Central memory CD4-positive, alpha-beta T cell (primary cell): ENCODE data around the gene AHDC1.
A peak's percentile ranks its signal among the peaks of the same experiment; 100 is the strongest.
"Not testable (repeated sequence)": the region's sequence is repeated elsewhere in the genome, so short reads cannot be mapped to it uniquely, and the experiment has no call there.

ENCODE experiments used
- DNase-seq: peaks from one replicate; pipeline ENCODE4 v3.0.0; 2022
- total RNA-seq, 3 experiments: gene quantifications; one replicate each; lab custom pipeline; 2026; lab: John Stamatoyannopoulos, UW

AHDC1 gene, protein sequence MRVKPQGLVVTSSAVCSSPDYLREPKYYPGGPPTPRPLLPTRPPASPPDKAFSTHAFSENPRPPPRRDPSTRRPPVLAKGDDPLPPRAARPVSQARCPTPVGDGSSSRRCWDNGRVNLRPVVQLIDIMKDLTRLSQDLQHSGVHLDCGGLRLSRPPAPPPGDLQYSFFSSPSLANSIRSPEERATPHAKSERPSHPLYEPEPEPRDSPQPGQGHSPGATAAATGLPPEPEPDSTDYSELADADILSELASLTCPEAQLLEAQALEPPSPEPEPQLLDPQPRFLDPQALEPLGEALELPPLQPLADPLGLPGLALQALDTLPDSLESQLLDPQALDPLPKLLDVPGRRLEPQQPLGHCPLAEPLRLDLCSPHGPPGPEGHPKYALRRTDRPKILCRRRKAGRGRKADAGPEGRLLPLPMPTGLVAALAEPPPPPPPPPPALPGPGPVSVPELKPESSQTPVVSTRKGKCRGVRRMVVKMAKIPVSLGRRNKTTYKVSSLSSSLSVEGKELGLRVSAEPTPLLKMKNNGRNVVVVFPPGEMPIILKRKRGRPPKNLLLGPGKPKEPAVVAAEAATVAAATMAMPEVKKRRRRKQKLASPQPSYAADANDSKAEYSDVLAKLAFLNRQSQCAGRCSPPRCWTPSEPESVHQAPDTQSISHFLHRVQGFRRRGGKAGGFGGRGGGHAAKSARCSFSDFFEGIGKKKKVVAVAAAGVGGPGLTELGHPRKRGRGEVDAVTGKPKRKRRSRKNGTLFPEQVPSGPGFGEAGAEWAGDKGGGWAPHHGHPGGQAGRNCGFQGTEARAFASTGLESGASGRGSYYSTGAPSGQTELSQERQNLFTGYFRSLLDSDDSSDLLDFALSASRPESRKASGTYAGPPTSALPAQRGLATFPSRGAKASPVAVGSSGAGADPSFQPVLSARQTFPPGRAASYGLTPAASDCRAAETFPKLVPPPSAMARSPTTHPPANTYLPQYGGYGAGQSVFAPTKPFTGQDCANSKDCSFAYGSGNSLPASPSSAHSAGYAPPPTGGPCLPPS (N-terminal part only)
- 6.8 to 29.1 (median 15.9) reads per million in 3 experiments for total RNA-seq

DNA sequence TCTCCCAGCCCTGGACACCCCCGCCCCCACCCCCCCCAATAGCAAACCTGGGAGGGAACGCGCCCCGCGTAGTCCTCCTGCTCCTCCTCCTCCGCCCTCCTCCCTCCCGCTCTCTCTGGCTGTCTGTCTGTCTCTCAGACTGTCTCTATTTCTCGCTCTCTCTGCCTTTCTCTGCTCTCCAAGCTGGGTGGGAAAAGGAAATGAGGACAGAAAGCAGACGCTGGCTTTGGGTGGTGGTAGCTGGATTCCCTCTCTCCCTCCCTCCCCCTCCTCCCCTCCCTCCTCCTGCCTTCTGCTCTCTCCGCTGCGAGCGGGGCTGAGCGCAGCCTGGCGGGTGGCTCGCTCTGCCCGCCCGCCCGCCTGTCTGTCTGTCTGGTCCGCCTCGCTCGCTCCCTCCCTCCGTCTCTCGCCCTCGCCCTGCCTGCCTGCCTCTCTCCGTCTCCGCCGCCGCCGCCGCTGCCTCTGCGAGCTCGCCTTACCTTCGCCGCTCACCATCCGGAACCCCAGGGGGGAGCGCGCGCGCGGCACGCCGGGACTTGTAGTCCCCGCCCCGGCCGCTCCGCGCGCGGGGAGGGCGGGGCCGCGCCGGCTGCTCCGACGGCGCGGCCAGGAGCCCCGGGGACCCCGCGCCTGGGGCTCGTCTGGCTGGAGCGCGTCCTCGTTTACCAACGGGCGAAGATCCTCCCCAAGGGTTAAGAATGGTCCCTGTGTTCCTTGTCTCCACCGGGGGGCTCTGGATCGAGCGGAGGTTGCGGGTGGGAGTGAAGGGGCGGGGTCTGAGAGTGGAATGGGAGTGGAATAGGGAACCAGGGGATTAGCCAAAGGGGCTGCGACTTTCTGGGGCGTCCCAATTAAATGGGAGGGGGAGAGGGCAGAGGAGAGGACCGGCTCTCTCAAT is at the start of gene AHDC1:
Gene AHDC1 (minus strand): TSS at position 464 of the 898 bp plus-strand sequence. CDS start 52,029 bp downstream, outside the sequence.
- DNase-seq, result peak; percentile 89

DNA sequence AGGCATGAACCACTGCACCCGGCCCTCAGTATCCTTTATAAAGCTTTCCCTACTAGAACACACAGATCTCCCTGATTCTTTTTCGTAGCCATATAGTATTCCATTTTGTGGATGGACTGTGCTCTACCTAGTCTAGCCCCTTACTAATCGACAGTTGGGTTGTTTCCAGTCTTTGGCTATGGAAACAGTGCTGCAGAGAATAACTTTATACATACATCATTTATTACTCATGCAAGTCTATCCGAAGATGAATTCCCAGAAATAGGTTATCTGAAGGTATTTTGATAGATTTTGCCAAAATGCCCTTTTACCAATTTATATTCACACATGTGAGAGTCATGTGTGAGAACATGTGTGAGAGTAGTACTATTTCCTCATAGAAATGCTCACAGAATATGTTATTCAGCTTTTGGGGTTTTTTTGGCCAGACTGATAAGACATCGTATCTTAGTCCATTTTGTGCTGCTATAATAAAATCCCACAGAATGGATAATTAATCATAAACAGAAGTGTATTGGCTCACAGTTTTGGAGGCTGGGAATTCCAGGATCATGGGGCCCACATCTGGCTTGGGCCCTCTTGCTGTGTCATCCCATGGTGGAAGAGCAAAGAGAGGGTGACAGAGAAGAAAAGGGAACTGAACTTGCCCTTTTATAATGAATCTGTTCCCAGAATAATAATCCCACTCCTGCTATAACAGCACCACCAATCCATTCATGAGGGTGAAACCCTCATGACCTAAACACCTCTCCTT is 48.3 kb upstream of the AHDC1 start:
- no peak for DNase-seq

DNA sequence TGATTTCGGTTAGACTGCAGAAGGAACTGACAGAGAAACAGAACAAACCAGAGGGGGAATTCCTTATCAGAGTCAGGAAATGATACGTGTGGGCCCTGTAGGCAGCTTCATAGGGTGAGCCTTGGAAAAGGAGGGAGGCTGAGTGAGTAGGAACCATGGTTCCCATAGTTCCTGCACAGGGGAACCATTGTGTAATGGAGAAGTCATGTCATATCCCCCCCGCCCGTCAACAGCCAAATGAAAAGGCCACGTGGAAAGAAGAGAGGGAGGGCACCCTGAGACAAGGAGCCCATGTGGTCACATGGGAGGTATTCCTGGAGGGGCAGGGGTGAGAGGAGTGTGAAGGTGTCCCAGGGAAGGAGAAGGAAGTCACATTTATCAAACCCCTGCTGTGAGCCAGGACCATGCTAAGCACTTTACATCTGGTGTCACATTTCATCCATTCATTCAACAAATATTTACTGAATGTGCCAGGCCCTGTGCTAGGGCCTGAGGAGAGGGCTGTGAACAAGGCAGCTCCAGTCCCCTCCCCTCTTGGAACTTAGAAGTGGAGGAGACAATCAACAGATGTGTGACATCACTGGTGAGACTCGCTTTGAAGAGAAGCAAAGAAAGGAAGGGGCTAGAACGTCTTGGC is 46.7 kb upstream of the AHDC1 start:
- DNase-seq, result no peak

DNA sequence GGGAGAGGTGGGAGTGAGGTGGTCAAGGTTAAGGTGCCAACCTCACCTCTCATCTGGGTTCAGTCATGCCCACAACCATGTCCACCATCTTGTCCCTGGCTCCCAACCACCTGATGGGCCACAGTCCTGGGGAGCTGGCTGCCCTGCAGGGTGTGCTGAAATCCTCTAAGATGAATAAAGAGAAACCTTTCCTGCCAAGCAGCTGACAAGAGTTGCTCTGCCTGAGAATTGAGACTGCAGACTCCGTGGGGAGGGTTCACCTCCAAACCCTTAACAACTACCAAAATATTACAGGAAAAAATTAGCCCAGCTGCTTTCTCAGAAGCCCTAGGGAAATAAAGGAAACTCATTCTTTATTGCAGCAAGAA is 46.2 kb upstream of the AHDC1 start:
- DNase-seq, result no peak

DNA sequence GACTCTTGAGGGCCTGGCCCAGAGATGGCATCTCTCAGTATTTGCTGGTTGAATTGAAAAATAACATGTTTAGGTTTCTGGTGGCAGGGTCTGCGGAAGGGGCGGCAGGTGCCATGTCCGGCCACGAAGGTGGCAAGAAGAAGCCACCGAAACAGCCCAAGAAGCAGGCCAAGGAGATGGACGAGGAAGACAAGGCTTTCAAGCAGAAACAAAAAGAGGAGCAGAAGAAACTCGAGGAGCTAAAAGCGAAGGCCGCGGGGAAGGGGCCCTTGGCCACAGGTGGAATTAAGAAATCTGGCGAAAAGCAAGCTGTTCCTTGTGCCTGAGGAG is 45.3 kb upstream of the AHDC1 start:
- DNase-seq, result no peak

DNA sequence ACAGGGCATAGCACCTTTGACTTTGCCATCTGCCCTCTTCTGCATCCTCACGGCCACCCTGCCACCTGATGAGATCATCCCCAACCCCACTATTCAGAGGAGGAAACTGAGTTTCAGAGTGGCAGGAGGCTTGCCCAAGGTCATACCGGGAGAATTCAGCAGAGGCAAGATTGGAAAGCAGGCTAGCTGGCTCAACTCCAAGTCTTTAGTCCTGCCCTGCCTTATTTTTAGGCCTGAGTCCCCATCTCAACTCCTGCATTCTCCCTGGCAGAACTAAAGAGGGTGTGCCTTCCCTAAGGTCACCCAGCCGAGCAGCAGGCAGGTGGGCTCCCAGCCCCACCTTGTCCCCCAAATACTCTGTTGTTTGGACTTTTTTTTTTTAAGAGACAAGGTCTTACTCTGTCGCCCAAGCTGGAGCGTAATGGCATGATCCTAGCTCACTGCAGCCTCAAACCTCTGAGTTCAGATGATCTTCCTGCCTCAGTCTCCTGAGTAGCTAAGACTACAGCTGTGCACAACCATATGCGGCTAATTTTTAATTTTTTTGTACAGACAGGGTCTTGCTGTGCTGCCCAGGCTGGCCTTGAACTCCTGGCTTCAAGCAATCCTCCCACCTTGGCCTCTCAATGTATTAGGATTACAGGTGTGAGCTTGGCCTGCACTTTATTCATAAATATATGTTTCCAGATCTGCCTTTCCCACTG is 44.8 kb upstream of the AHDC1 start:
- no peak for DNase-seq

DNA sequence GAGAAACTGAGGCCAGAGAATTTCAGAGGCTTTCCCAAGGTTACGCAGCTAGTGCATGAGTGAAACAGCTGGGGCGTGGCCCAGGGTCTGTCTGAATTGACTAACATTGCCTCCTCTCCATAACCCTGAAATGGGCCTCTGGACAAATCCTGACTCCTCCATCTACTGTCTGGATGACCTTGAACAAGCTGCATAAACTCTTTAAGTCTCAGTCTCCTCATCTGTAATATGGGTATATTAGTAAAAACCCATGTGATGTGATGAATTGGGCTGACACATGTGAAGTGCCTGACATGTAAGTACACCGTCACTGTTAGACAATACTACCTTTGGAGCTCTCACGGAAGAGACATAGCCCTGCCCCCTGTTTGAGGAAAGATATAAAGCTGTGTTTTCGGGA is 43.4 kb upstream of the AHDC1 start:
- no peak for DNase-seq

DNA sequence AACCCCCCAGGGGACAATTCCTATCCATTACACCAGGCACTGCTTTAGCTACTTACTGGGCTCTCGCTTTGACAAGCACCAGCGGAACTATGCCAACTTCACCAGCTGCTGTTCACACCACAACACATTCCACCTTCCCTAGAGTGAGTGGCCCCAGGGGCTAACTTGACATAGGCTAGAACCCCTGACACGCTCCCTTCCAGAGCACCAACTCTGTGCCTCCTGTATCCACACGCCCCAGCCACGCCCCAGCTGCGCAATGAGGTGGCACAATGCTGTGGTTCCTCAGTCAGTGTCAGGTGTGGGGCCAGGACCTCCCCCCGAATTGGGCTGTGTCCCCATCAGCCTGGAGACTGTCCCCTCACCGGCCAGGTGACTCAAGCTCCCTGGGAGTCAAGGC is 42.7 kb upstream of the AHDC1 start:
- no peak for DNase-seq

DNA sequence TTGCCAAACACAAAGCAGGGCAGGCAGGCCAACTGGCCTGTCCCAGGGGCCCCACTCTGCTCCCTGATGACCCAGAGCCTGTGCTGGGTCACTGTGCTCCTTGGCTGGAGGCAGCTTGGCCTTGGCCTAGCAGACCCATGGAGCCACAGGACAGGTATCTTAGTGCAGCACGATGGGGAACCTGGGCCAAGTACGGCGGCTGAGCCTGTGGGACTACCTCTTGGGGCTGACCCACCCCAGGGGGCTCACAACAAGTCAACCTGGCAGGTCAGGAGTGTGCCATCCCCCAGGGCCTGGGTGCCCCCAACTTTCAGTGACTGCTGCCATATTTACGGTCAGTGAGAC is 41.1 kb upstream of the AHDC1 start:
- DNase-seq, result no peak

DNA sequence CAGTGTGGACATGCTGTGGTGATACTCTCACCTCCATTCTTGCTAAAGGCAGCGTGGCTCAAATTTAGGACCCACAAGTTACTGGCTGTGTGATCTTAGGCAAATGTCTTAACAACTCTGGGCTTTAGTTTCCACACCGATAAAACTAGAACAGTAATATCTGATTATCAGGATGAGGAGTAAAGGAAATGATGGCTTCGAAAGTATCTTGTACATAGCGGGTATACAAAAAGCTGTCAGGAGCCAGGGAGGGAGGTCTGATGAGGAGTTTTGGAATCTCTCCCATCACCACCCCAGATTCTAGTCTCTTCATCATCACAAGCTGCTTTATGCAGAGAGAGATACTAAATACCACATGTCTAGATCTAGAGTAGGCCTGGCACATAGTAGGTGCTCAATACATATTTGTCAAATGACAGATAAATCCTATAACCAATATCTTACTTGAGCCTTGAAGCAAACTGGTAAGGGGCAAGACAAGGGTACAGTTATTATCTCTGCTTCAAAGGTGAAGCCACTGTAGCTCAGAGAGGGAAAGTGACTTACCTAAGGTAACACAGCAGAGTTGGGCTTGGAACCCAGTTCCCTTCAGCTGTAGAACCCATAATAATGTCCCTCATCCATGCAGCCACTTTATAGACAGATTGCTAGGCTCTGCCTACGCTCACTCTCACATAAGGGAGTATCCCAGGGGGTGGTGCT is 40.6 kb upstream of the AHDC1 start:
- DNase-seq, result no peak

DNA sequence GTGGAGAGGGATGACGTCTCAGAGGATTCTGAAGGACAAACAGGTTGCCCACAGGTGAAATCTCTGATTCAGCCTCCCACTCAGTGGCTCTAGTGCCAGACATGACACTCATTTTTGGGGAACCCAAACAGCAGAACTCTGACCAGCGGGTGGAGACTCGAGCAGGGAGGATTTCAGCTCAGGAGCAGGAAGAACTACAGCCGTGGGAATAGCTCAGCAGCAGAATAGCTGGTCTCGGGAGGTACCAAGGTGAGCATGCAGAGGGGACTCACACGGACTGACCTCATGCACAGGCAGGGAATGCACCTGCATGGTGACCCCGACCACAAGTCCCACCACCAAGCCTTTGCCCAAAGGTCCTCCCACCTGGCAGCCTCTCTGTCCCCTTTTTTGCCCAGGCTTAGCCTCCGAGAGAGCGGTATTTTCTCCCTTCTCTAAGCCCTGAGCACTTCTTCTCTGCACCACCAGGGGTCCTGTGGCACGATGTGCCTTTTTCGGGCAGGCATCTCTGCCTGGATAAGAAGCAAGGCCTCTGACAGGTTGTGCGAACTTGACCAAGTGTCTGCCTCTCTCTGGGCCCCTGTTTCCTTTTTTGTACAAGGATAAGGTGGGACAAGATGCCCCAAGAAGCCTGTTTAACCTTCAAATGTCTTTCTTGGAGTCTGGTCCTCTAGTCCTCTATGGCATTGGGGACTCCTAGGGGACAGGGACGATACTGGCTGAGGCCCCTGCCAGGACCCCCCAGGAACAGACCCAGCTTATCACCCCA is 39.8 kb upstream of the AHDC1 start:
- peak; percentile 66 for DNase-seq

DNA sequence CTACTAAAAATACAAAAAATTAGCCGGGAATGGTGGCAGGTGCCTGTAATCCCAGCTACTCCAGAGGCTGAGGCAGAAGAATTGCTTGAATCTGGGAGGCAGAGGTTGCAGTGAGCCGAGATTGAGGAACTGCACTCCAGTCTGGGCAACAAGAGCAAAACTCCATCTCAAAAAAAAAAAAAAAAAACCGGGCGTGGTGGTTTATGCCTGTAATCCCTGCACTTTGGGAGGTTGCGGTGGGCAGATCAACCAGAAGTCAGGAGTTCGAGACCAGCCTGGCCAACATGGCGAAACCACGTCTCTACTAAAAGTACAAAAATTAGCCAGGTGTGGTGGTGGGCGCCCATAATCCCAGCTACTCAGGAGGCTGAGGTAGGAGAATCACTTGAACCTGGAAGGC is 36.6 kb upstream of the AHDC1 start:
- DNase-seq, result not testable (repeated sequence)

DNA sequence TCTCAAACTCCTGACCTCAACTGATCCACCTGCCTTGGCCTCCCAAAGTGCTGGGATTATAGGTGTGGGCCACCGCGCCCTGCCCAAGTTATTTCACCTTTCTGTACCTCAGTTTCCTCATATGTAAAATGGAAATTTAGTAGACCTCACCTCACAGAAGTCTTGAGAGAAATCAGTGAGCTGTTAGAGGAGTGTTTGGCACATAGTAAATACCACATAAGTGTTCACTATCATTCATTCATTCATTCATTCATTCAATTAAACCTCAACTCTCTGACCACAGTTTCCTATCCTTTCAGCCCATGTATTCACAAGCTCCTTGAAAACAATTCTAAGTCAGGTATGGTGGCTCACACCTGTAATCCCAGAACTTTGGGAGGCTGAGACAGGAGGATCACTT is 34.9 kb upstream of the AHDC1 start:
- no peak for DNase-seq

DNA sequence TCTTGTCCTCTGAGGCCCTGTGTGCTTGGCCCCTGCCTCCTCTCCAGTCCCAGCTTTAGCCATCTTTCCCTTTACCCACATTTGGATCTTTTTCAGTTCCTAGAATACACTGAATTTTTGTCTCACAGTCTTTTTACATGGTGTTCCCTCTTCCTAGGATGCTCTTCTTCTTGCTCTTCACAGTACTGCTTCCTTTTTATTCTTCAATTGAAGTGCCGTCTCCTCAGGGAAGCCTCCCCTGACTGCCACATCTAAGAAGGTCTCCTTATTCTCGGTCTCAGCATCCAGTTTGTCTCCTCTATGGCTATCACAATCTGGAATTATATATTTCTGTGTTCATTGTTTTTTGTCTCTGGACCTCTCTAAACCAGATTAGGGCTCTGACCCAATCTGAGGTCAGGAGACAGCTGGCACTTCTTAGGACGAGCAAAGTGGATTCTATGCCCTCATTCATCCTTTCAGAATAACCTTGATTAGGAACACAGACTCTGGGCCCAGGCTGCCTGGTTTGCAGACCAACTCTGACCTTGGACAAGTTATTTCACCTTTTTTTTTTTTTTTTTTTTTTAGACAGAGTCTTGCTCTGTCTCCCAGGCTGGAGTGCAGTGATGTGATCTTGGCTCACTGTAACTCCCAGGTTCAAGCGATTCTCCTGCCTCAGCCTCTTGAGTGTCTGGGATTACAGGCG is 34.2 kb upstream of the AHDC1 start:
- DNase-seq, result no peak

DNA sequence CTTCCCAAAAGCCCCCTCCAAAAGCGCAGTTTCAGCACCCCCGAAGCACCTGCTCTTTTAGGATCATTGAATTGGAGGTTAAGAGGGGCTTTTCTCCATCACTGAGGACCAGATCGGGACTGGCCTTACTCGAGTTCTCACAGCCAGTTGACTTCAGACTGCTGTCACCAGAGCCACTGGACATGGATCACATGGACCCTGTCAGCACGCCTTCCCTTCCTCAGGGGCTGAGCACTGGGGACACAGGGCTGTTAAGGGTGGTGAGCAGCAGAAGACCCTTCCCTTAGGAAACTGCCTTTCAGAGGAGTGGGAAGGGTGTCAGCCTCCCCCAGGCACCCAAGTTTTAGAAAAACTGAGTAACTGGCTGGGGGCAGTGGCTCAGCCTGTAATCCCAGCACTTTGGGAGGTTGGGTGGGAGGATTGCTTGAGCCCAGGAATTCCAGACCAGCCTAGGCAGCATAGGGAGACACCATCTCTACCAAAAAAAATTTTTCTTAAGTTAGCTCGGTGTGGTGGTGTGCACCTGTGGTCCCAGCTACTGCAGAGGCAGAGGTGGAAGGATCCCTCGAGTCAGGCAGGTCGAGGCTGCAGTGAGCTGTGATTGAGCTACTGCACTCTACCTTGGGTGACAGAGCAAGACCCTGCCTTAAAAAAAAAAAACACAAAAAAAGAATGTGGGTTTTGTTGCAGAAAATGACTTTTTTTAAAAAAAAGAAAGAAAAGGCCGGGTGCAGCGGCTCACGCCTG is 31.6 kb upstream of the AHDC1 start:
- DNase-seq, result no peak

DNA sequence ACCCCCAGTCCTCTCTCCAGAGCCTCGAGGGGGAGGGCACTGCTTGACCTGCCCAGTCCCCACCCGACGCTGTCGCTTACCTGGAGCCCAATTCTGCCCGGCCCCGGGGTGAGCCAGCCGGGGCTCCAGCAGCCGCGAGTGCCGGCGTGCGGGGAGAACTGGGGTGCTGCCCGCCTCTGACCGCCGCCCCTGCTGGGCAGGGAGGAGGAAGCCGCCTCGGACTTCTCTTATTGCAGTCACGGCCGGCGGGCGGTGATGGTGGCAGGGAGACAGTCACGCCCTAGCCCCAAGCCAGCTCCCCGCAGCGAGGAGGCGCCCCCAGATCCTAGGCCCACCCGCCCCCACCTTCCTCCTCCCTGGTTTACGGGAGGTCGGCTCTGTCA is 31.0 kb upstream of the AHDC1 start, which contains the start of gene FGR:
Gene FGR (minus strand): TSS at position 201 of the 383 bp plus-strand sequence. CDS start 11,269 bp downstream, outside the sequence.
- no peak for DNase-seq

DNA sequence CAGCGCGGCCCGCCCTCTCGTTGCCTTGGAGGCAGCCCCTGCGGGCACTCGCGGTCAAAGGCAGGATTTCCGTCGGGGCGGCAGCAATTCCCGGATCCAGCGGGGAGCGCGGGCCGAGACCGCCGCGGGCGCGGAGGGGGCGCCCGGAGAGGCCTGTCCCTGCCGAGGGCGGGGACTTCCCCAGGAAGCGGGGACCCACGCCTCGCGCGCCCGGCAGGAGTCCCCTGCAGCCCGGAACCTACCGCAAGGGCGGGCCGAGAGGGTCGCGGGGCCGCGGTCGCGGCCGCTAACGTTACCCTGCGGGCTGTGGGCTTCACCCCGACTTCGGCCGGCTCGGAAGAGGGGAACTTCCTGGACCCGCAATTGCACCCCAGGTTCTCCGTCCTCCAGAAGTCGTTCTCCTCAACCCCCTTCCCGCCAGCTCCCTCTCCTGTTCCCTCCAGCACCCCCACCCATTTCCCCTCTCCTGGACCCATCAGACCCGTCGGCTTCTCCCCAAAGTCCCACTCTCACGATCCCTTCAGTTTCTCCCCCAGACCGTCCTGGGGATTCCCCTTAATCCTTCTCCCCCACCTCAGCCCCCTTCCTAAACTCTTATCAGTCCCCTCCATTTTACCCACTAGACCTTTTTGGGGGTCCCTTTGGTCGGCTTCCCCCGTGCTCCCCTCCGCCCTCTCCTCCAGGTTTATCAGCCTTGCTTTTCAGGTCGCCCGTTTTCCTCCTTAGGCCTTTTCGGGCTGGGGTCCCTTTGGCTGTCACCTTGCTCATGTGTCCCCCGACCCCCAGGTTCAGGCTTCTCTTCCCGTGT is 30.4 kb upstream of the AHDC1 start:
- DNase-seq, result peak; percentile 52
